IMR-90 (cell line): ENCODE data around the gene TRPM7. TPM values are rescaled to one million over a fixed set of nuclear protein-coding genes. Genes with fewer than 3 reads are reported as not detected.
A peak's percentile ranks its signal among the peaks of the same experiment; 100 is the strongest.

ENCODE experiments used
- ATAC-seq: fragments of 200-7000 bp; cut with Tn5 transposase; 2 replicates; pipeline ENCODE4 v1.9.1; 2020; ENCODE audit warnings: low read depth, mild to moderate bottlenecking, moderate library complexity
- BruUV-seq: library from RNA; stranded (reverse); fragments of 400-500 nt; replicated peaks from 2 replicates; lab custom pipeline; 2021; lab: Mats Ljungman, UMichigan
- CTCF ChIA-PET: fragments of 300-600 bp; formaldehyde crosslinking; extraction: SDS; loops from one replicate; lab custom pipeline; 2021; ENCODE audit warnings: antibody characterized with exemption; lab: Yijun Ruan, JAX
- POLR2A ChIA-PET: fragments of 300-600 bp; sonication (Branson Sonifier 250); formaldehyde crosslinking; loops from one replicate; lab custom pipeline; 2022; ENCODE audit warnings: antibody characterized with exemption; ENCODE audit not compliant: unreplicated experiment; lab: Charles Lee
- DNase-seq: peaks from one replicate; pipeline ENCODE4 v3.0.0; 2013
- H2AFZ ChIP-seq: replicated peaks from 2 replicates; pipeline ENCODE3; 2013; ENCODE audit warnings: low read length, mild to moderate bottlenecking; ENCODE audit not compliant: poor library complexity
- H2AK5ac ChIP-seq: 2 replicates; pipeline ENCODE4 v1.6.1; 2013; ENCODE audit warnings: low read depth, low read length, inconsistent platforms
- H2AK9ac ChIP-seq: replicated peaks from 2 replicates; pipeline ENCODE3; 2013; ENCODE audit warnings: mild to moderate bottlenecking, low read depth, low read length, moderate library complexity; ENCODE audit not compliant: poor library complexity
- H2BK120ac ChIP-seq: 2 replicates; pipeline ENCODE4 v1.6.1; 2013; ENCODE audit warnings: low read depth, low read length, inconsistent platforms
- H2BK15ac ChIP-seq: 3 replicates; pipeline ENCODE4 v1.6.1; 2013; ENCODE audit warnings: low read depth, low read length, inconsistent platforms
- H2BK20ac ChIP-seq: 2 replicates; pipeline ENCODE4 v1.6.1; 2013; ENCODE audit warnings: low read depth, mild to moderate bottlenecking, inconsistent platforms, low read length, moderate library complexity
- H2BK5ac ChIP-seq: 2 replicates; pipeline ENCODE4 v1.6.1; 2013; ENCODE audit warnings: mild to moderate bottlenecking, low read depth, low read length, inconsistent platforms; ENCODE audit not compliant: poor library complexity, severe bottlenecking
- H3K14ac ChIP-seq: replicated peaks from 2 replicates; pipeline ENCODE4 v1.6.1; 2013; ENCODE audit warnings: low read depth, low read length, inconsistent platforms
- H3K18ac ChIP-seq: 2 replicates; pipeline ENCODE4 v1.6.1; 2013; ENCODE audit warnings: low read depth, low read length, control low read depth
- H3K23ac ChIP-seq: 2 replicates; pipeline ENCODE4 v1.6.1; 2013; ENCODE audit warnings: low read depth, low read length, inconsistent platforms
- H3K27ac ChIP-seq: 2 replicates; pipeline ENCODE4 v1.5.1; 2013; ENCODE audit warnings: mild to moderate bottlenecking, control low read depth, low read length; ENCODE audit not compliant: insufficient read depth
- H3K27me3 ChIP-seq: 2 replicates; pipeline ENCODE4 v1.6.1; 2013; ENCODE audit warnings: low read length; ENCODE audit not compliant: control insufficient read depth, insufficient read depth
- H3K36me3 ChIP-seq: 2 replicates; pipeline ENCODE4 v1.6.1; 2013; ENCODE audit warnings: low read length, mixed read lengths; ENCODE audit not compliant: control insufficient read depth, insufficient read depth
- H3K4ac ChIP-seq: 2 replicates; pipeline ENCODE4 v1.6.1; 2013; ENCODE audit warnings: low read depth, low read length, inconsistent platforms
- H3K4me1 ChIP-seq: 2 replicates; pipeline ENCODE4 v1.6.1; 2013; ENCODE audit warnings: low read length, mixed read lengths; ENCODE audit not compliant: control insufficient read depth, insufficient read depth
- H3K4me2 ChIP-seq: 2 replicates; pipeline ENCODE4 v1.6.1; 2013; ENCODE audit warnings: low read depth, mild to moderate bottlenecking, control low read depth, low read length, moderate library complexity
- H3K4me3 ChIP-seq: 2 replicates; pipeline ENCODE4 v1.5.1; 2013; ENCODE audit warnings: low read depth, mild to moderate bottlenecking, control low read depth, low read length, moderate library complexity; ENCODE audit not compliant: insufficient read depth
- H3K56ac ChIP-seq: 2 replicates; pipeline ENCODE4 v1.6.1; 2013; ENCODE audit warnings: low read length, inconsistent platforms; ENCODE audit not compliant: insufficient read depth; ENCODE audit errors: extremely low read depth
- H3K79me1 ChIP-seq, 2 experiments: 2 replicates each; pipeline ENCODE4 v1.6.1; 2013; ENCODE audit warnings: low read length in 2 of 2, inconsistent platforms in 1 of 2, low read depth in 1 of 2
- H3K9ac ChIP-seq: 2 replicates; pipeline ENCODE4 v1.6.1; 2013; ENCODE audit warnings: low read depth, low read length, control low read depth
- H3K9me1 ChIP-seq: 2 replicates; pipeline ENCODE4 v1.6.1; 2013; ENCODE audit warnings: low read length, inconsistent platforms; ENCODE audit not compliant: insufficient read depth
- H3K9me3 ChIP-seq: 2 replicates; pipeline ENCODE4 v1.6.1; 2013; ENCODE audit warnings: low read length; ENCODE audit not compliant: control insufficient read depth, insufficient read depth
- H4K20me1 ChIP-seq: 2 replicates; pipeline ENCODE4 v1.6.1; 2013; ENCODE audit warnings: low read length, inconsistent platforms; ENCODE audit not compliant: insufficient read depth
- H4K5ac ChIP-seq: 2 replicates; pipeline ENCODE4 v1.6.1; 2013; ENCODE audit warnings: mild to moderate bottlenecking, low read depth, low read length, control low read depth
- H4K8ac ChIP-seq, 2 experiments: 2 replicates each; pipeline ENCODE4 v1.6.1; 2013; ENCODE audit warnings: low read depth in 2 of 2, low read length in 2 of 2, control low read depth in 1 of 2, inconsistent platforms in 1 of 2
- H4K91ac ChIP-seq: 2 replicates; pipeline ENCODE4 v1.6.1; 2013; ENCODE audit warnings: low read depth, low read length, inconsistent platforms; ENCODE audit not compliant: insufficient read depth
- BHLHE40 ChIP-seq: fragments of 150-350 bp; IDR thresholded peaks from 2 replicates; pipeline ENCODE4 v1.6.1; 2016; ENCODE audit warnings: mild to moderate bottlenecking, low read depth, low read length
- CHD1 ChIP-seq: IDR thresholded peaks from 2 replicates; pipeline ENCODE4 v1.6.1; 2012; ENCODE audit warnings: low read depth, low read length, improper control_type of control experiment
- FOS ChIP-seq: fragments of 150-350 bp; IDR thresholded peaks from 2 replicates; pipeline ENCODE4 v1.6.1; 2016; ENCODE audit warnings: low read depth, low read length
- MAFK ChIP-seq: IDR thresholded peaks from 2 replicates; pipeline ENCODE4 v1.6.1; 2012; ENCODE audit warnings: low read depth, low read length, improper control_type of control experiment
- MXI1 ChIP-seq: IDR thresholded peaks from 2 replicates; pipeline ENCODE4 v1.6.1; 2012; ENCODE audit warnings: low read depth, mild to moderate bottlenecking, low read length, moderate library complexity, borderline replicate concordance
- POLR2A ChIP-seq: IDR thresholded peaks from 2 replicates; pipeline ENCODE4 v1.6.1; 2012; ENCODE audit warnings: mild to moderate bottlenecking, low read depth, low read length
- RAD21 ChIP-seq: IDR thresholded peaks from 2 replicates; pipeline ENCODE4 v1.6.1; 2012; ENCODE audit warnings: low read length, improper control_type of control experiment
- RCOR1 ChIP-seq: IDR thresholded peaks from 2 replicates; pipeline ENCODE4 v1.6.1; 2012; ENCODE audit warnings: mild to moderate bottlenecking, low read length, improper control_type of control experiment; ENCODE audit not compliant: insufficient replicate concordance
- RFX5 ChIP-seq: IDR thresholded peaks from 2 replicates; pipeline ENCODE4 v1.8.0; 2012; ENCODE audit warnings: low read depth, mild to moderate bottlenecking, low read length, moderate library complexity
- SMC3 ChIP-seq: fragments of 150-350 bp; IDR thresholded peaks from 2 replicates; pipeline ENCODE4 v1.6.1; 2016; ENCODE audit warnings: low read depth, mild to moderate bottlenecking, antibody characterized with exemption, low read length, moderate library complexity
- WGBS, 2 experiments: methylation state at CpG; one replicate each; pipeline versions ENCODE4 v1.1.5 to v1.1.7; 2013; ENCODE audit warnings: missing lambda C conversion rate in 2 of 2; ENCODE audit not compliant: insufficient read length in 1 of 2; ENCODE audit errors: extremely low coverage in 2 of 2; 5-methylcytosine and 5-hydroxymethylcytosine counted together
- dilution Hi-C: fragments of 300-500 bp; cut with HindIII; formaldehyde crosslinking; loops from one replicate; pipeline ENCODE4 v1.14.3; 2018; ENCODE audit warnings: low sequenced_read_pairs; ENCODE audit not compliant: unreplicated experiment
- in situ Hi-C: fragments of 300-500 bp; cut with MboI; formaldehyde crosslinking; loops from 3 replicates; pipeline ENCODE4 v1.14.3; 2019; ENCODE audit warnings: low sequenced_read_pairs, inconsistent platforms, mixed read lengths
- intact Hi-C: fragments of 100-400 bp; cut with micrococcal nuclease; formaldehyde crosslinking; loops from 2 replicates; pipeline ENCODE4 v1.10.0; 2022
- polyA plus RNA-seq, 3 experiments: library from polyadenylated mRNA; depleted of rRNA; stranded (reverse); fragments of >200 nt; gene quantifications; 2 replicates each; pipeline ENCODE4 v1.2.3, GENCODE V29; 2012; ENCODE audit warnings: low replicate concordance in 1 of 3
- total RNA-seq: library from RNA; depleted of rRNA; stranded (reverse); fragments of >200 nt; gene quantifications from 2 replicates; pipeline ENCODE4 v1.2.3, GENCODE V29; 2012
- TF ChIP-seq, protein P1 (sequence below): fragments of 150-350 bp; IDR thresholded peaks from 2 replicates; pipeline ENCODE4 v1.6.1; 2017; ENCODE audit warnings: mild to moderate bottlenecking, antibody characterized with exemption, low read length, low read depth
- TF ChIP-seq, protein P2 (sequence below): fragments of 150-350 bp; IDR thresholded peaks from 2 replicates; pipeline ENCODE4 v1.6.1; 2016; ENCODE audit warnings: low read depth, mild to moderate bottlenecking, low read length, moderate library complexity, borderline replicate concordance
- TF ChIP-seq, protein P3 (sequence below): conservative IDR thresholded peaks from 2 replicates; pipeline ENCODE4 v1.5.1; 2012; ENCODE audit warnings: mild to moderate bottlenecking, low read depth, low read length, improper control_type of control experiment

The TRPM7 gene
- total and polyA plus RNA-seq, 2 of the 4 experiments (the other 2 are of a cell fraction) = 10.6 to 27.8 TPM

DNA sequence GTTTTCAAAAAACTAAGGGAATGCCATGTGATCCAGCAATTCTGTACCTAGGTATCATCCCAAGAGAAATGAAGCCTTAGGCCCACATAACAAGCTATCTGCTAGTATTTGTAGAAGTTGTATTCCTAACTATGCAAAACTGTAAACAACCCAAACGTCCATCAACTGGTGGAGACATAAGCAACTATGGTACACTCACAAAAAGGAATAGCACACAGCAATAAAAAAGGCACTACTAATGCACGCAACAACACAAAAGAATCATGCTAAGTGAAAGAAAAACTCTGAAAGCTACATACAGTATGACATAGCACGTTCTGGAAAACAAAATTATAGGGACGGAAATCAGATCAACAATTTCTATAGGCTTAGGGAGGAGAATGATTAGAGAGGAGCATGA is 155.4 kb downstream of the TRPM7 start:
- no TSS peak for BruUV-seq
- Histone ChIP-seq H3K27me3 (no peaks in the 10 kb centered on the region), H4K5ac (no peak overlapping the region), H4K20me1 (no peaks in the 10 kb centered on the region), H3K9me1 (no peaks in the 10 kb centered on the region), H3K79me1 (no peaks in the 10 kb centered on the region), H4K91ac (no peak overlapping the region), H3K36me3 (no peaks in the 10 kb centered on the region), H2AK9ac (no peak overlapping the region), H2BK5ac (no peak overlapping the region), H3K9ac (no peak overlapping the region), H3K4me1 (no peaks in the 10 kb centered on the region), H3K18ac (no peak overlapping the region), H4K8ac (no peak overlapping the region), H3K23ac (no peak overlapping the region), H2AK5ac (no peak overlapping the region), H3K14ac (no peak overlapping the region), H2BK15ac (no peak overlapping the region), H3K56ac (no peak overlapping the region), H3K4me3 (no peak overlapping the region), H3K9me3 (no peaks in the 10 kb centered on the region), H3K27ac (no peak overlapping the region), H3K4ac (no peak overlapping the region), H2BK120ac (no peak overlapping the region), H2AFZ (no peak overlapping the region), H2BK20ac (no peak overlapping the region), H3K4me2 (0 out of 2 replicates have a peak overlapping the region, but pooled peaks have one; percentile 21)
- dilution Hi-C loops (no loop called here), in situ Hi-C loops (no loop called here), intact Hi-C loops (no loop called here)
- CTCF ChIA-PET = interaction anchor here (0.9 to 1.1 kb wide), 2 partner anchors 9 to 11 kb away, joined by 3 to 4 read pairs; no protein-coding TSS in a partner anchor
- ATAC-seq = no peak
- no CpG with 5 or more reads among the region's 4 CpGs for whole genome bisulfite sequencing, 2 experiments
- no peak for DNase-seq
- POLR2A ChIA-PET = no interaction called here
- TF ChIP-seq CHD1 (no peak), RAD21 (no peak), RFX5 (no peak), POLR2A (no peak), BHLHE40 (no peak), MAFK (no peak), FOS (no peak), SMC3 (no peak), RCOR1 (no peak), MXI1 (no peak)
- TF ChIP-seq, protein P1, sequence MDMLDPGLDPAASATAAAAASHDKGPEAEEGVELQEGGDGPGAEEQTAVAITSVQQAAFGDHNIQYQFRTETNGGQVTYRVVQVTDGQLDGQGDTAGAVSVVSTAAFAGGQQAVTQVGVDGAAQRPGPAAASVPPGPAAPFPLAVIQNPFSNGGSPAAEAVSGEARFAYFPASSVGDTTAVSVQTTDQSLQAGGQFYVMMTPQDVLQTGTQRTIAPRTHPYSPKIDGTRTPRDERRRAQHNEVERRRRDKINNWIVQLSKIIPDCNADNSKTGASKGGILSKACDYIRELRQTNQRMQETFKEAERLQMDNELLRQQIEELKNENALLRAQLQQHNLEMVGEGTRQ = no peak
- TF ChIP-seq, protein P2, sequence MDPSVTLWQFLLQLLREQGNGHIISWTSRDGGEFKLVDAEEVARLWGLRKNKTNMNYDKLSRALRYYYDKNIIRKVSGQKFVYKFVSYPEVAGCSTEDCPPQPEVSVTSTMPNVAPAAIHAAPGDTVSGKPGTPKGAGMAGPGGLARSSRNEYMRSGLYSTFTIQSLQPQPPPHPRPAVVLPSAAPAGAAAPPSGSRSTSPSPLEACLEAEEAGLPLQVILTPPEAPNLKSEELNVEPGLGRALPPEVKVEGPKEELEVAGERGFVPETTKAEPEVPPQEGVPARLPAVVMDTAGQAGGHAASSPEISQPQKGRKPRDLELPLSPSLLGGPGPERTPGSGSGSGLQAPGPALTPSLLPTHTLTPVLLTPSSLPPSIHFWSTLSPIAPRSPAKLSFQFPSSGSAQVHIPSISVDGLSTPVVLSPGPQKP = no peak
- TF ChIP-seq, protein P3, sequence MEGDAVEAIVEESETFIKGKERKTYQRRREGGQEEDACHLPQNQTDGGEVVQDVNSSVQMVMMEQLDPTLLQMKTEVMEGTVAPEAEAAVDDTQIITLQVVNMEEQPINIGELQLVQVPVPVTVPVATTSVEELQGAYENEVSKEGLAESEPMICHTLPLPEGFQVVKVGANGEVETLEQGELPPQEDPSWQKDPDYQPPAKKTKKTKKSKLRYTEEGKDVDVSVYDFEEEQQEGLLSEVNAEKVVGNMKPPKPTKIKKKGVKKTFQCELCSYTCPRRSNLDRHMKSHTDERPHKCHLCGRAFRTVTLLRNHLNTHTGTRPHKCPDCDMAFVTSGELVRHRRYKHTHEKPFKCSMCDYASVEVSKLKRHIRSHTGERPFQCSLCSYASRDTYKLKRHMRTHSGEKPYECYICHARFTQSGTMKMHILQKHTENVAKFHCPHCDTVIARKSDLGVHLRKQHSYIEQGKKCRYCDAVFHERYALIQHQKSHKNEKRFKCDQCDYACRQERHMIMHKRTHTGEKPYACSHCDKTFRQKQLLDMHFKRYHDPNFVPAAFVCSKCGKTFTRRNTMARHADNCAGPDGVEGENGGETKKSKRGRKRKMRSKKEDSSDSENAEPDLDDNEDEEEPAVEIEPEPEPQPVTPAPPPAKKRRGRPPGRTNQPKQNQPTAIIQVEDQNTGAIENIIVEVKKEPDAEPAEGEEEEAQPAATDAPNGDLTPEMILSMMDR = no peak
